ENCODE data around the gene PCMT1. TPM values are rescaled to one million over a fixed set of nuclear protein-coding genes. Genes with fewer than 3 reads are reported as not detected.
A peak's percentile ranks its signal among the peaks of the same experiment; 100 is the strongest.

The PCMT1 gene
- total and polyA plus RNA-seq, 2 of the 13 experiments (the other 11 are each of a cell fraction or from before 2014, with no cell fraction given) = 112 to 169 TPM

DNA sequence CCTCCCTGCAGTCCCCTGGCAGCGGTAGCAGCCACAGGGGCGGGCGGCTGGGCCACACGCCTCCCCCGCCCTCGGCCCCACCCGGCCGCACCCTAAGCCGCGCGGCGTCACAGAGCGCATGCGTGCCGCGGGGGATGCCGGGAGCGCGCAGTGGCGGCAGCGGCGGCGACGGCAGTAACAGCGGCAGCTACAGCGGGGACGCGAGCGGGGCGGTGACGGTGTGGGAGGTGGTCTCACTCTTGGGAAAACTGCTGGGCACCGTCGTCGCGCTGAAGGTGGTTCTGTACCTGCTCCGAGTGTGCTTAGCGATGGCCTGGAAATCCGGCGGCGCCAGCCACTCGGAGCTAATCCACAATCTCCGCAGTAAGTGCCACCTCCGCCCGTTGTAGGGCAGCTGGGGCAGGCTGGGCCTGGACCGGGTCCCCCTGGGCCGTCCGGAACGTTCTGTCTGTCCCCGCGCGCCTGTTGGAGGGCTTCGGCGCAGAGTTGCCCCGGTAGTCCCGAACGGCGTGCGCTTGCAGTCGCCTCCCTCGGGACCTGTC lies at the start of gene PCMT1 (continued):
- TF ChIP-seq, protein P1, sequence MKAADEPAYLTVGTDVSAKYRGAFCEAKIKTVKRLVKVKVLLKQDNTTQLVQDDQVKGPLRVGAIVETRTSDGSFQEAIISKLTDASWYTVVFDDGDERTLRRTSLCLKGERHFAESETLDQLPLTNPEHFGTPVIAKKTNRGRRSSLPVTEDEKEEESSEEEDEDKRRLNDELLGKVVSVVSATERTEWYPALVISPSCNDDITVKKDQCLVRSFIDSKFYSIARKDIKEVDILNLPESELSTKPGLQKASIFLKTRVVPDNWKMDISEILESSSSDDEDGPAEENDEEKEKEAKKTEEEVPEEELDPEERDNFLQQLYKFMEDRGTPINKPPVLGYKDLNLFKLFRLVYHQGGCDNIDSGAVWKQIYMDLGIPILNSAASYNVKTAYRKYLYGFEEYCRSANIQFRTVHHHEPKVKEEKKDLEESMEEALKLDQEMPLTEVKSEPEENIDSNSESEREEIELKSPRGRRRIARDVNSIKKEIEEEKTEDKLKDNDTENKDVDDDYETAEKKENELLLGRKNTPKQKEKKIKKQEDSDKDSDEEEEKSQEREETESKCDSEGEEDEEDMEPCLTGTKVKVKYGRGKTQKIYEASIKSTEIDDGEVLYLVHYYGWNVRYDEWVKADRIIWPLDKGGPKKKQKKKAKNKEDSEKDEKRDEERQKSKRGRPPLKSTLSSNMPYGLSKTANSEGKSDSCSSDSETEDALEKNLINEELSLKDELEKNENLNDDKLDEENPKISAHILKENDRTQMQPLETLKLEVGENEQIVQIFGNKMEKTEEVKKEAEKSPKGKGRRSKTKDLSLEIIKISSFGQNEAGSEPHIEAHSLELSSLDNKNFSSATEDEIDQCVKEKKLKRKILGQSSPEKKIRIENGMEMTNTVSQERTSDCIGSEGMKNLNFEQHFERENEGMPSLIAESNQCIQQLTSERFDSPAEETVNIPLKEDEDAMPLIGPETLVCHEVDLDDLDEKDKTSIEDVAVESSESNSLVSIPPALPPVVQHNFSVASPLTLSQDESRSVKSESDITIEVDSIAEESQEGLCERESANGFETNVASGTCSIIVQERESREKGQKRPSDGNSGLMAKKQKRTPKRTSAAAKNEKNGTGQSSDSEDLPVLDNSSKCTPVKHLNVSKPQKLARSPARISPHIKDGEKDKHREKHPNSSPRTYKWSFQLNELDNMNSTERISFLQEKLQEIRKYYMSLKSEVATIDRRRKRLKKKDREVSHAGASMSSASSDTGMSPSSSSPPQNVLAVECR (CRISPR knock-in tag; IDR thresholded peaks at IDR 0.05; ENCODE audit: borderline replicate concordance) = peak; percentile 95
- TF ChIP-seq ZNF557 (CRISPR knock-in tag; IDR thresholded peaks at IDR 0.05) (no peak), MIER2 (CRISPR knock-in tag; IDR thresholded peaks at IDR 0.05) (no peak), ELF3 (CRISPR knock-in tag; IDR thresholded peaks at IDR 0.05) (no peak), ZNF761 (CRISPR knock-in tag; conservative IDR thresholded peaks at IDR 0.05) (peak; percentile 38; the same call in 1 of the 2 replicates), ZFP36L1 (CRISPR knock-in tag; IDR thresholded peaks at IDR 0.05) (0 out of 2 replicates have a peak, but pooled peaks have one; percentile 26), ZSCAN12 (CRISPR knock-in tag; IDR thresholded peaks at IDR 0.05) (0 out of 2 replicates have a peak, but pooled peaks have one; percentile 30)
- TF ChIP-seq, protein P2, sequence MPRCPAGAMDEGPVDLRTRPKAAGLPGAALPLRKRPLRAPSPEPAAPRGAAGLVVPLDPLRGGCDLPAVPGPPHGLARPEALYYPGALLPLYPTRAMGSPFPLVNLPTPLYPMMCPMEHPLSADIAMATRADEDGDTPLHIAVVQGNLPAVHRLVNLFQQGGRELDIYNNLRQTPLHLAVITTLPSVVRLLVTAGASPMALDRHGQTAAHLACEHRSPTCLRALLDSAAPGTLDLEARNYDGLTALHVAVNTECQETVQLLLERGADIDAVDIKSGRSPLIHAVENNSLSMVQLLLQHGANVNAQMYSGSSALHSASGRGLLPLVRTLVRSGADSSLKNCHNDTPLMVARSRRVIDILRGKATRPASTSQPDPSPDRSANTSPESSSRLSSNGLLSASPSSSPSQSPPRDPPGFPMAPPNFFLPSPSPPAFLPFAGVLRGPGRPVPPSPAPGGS (CRISPR knock-in tag; IDR thresholded peaks at IDR 0.05) = peak; percentile 74
- TF ChIP-seq, protein P3, sequence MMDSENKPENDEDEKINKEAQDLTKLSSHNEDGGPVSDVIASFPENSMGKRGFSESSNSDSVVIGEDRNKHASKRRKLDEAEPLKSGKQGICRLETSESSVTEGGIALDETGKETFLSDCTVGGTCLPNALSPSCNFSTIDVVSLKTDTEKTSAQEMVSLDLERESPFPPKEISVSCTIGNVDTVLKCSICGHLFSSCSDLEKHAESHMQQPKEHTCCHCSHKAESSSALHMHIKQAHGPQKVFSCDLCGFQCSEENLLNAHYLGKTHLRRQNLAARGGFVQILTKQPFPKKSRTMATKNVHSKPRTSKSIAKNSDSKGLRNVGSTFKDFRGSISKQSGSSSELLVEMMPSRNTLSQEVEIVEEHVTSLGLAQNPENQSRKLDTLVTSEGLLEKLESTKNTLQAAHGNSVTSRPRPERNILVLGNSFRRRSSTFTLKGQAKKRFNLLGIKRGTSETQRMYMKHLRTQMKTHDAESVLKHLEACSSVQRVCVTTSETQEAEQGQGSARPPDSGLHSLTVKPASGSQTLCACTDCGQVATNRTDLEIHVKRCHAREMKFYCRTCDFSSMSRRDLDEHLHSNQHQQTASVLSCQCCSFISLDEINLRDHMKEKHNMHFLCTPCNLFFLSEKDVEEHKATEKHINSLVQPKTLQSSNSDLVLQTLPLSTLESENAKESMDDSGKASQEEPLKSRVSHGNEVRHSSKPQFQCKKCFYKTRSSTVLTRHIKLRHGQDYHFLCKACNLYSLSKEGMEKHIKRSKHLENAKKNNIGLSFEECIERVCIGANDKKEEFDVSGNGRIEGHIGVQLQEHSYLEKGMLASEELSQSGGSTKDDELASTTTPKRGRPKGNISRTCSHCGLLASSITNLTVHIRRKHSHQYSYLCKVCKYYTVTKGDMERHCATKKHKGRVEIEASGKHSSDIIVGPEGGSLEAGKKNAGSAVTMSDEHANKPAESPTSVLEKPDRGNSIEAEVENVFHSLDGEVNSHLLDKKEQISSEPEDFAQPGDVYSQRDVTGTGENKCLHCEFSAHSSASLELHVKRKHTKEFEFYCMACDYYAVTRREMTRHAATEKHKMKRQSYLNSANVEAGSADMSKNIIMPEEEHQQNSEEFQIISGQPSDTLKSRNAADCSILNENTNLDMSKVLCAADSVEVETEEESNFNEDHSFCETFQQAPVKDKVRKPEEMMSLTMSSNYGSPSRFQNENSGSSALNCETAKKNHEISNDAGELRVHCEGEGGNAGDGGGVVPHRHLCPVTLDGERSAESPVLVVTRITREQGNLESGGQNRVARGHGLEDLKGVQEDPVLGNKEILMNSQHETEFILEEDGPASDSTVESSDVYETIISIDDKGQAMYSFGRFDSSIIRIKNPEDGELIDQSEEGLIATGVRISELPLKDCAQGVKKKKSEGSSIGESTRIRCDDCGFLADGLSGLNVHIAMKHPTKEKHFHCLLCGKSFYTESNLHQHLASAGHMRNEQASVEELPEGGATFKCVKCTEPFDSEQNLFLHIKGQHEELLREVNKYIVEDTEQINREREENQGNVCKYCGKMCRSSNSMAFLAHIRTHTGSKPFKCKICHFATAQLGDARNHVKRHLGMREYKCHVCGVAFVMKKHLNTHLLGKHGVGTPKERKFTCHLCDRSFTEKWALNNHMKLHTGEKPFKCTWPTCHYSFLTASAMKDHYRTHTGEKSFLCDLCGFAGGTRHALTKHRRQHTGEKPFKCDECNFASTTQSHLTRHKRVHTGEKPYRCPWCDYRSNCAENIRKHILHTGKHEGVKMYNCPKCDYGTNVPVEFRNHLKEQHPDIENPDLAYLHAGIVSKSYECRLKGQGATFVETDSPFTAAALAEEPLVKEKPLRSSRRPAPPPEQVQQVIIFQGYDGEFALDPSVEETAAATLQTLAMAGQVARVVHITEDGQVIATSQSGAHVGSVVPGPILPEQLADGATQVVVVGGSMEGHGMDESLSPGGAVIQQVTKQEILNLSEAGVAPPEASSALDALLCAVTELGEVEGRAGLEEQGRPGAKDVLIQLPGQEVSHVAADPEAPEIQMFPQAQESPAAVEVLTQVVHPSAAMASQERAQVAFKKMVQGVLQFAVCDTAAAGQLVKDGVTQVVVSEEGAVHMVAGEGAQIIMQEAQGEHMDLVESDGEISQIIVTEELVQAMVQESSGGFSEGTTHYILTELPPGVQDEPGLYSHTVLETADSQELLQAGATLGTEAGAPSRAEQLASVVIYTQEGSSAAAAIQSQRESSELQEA (CRISPR knock-in tag; IDR thresholded peaks at IDR 0.05; ENCODE audit: not compliant biosample characterization) = peak; percentile 81
- TF ChIP-seq, protein P4, sequence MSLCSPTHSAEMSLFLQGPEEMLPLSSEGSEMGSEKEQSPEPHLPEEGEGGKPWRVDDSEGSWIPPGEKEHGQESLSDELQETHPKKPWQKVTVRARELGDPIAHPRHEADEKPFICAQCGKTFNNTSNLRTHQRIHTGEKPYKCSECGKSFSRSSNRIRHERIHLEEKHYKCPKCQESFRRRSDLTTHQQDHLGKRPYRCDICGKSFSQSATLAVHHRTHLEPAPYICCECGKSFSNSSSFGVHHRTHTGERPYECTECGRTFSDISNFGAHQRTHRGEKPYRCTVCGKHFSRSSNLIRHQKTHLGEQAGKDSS (CRISPR knock-in tag; IDR thresholded peaks at IDR 0.05; ENCODE audit: borderline replicate concordance, low read depth) = no peak; the same call in 1 of the 2 replicates
